Measurements from ENCODE around the gene SOX10.

Gene SOX10

GRCh38 chr22:37994049-37994448 is 9.7 kb upstream of the SOX10 start:
- no peaks in the 10 kb centered on the region for H3K27me3 ChIP-seq (ENCODE audit: control insufficient read depth, insufficient read depth, low read length)
- H3K9me3 ChIP-seq (ENCODE audit: control insufficient read depth, insufficient read depth, low read length): no peaks in the 10 kb centered on the region
- H3K9ac ChIP-seq (ENCODE audit: low read depth, low read length): no peak overlapping the region
- H3K36me3 ChIP-seq (ENCODE audit: control insufficient read depth, insufficient read depth, low read length): no peaks in the 10 kb centered on the region
- H3K4me1 ChIP-seq (ENCODE audit: control insufficient read depth, insufficient read depth, low read length): no peaks in the 10 kb centered on the region
- no peak overlapping the region for H3K4me3 ChIP-seq (ENCODE audit: low read depth, low read length)

GRCh38 chr22:37991731-37992442 is 7.5 kb upstream of the SOX10 start:
- H3K4me3 ChIP-seq (ENCODE audit: low read depth, low read length): no peak overlapping the region
- H3K4me1 ChIP-seq (ENCODE audit: control insufficient read depth, insufficient read depth, low read length): no peaks in the 10 kb centered on the region
- H3K9me3 ChIP-seq (ENCODE audit: control insufficient read depth, insufficient read depth, low read length): no peaks in the 10 kb centered on the region
- no peaks in the 10 kb centered on the region for H3K36me3 ChIP-seq (ENCODE audit: control insufficient read depth, insufficient read depth, low read length)
- no peak overlapping the region for H3K9ac ChIP-seq (ENCODE audit: low read depth, low read length)
- no peaks in the 10 kb centered on the region for H3K27me3 ChIP-seq (ENCODE audit: control insufficient read depth, insufficient read depth, low read length)

GRCh38 chr22:37990862-37991261 is 6.5 kb upstream of the SOX10 start:
- no peaks in the 10 kb centered on the region for H3K4me1 ChIP-seq (ENCODE audit: control insufficient read depth, insufficient read depth, low read length)
- H3K4me3 ChIP-seq (ENCODE audit: low read depth, low read length): no peak overlapping the region
- no peaks in the 10 kb centered on the region for H3K27me3 ChIP-seq (ENCODE audit: control insufficient read depth, insufficient read depth, low read length)
- no peaks in the 10 kb centered on the region for H3K9me3 ChIP-seq (ENCODE audit: control insufficient read depth, insufficient read depth, low read length)
- no peaks in the 10 kb centered on the region for H3K36me3 ChIP-seq (ENCODE audit: control insufficient read depth, insufficient read depth, low read length)
- no peak overlapping the region for H3K9ac ChIP-seq (ENCODE audit: low read depth, low read length)

GRCh38 chr22:37990301-37990700 is 5.9 kb upstream of the SOX10 start:
- no peaks in the 10 kb centered on the region for H3K9me3 ChIP-seq (ENCODE audit: control insufficient read depth, insufficient read depth, low read length)
- H3K27me3 ChIP-seq (ENCODE audit: control insufficient read depth, insufficient read depth, low read length): no peaks in the 10 kb centered on the region
- H3K4me3 ChIP-seq (ENCODE audit: low read depth, low read length): no peak overlapping the region
- H3K4me1 ChIP-seq (ENCODE audit: control insufficient read depth, insufficient read depth, low read length): peaks cover under 1% of the 10 kb centered on the region
- H3K36me3 ChIP-seq (ENCODE audit: control insufficient read depth, insufficient read depth, low read length): no peaks in the 10 kb centered on the region
- no peak overlapping the region for H3K9ac ChIP-seq (ENCODE audit: low read depth, low read length)

- H3K4me3 ChIP-seq (ENCODE audit: low read depth, low read length): no peak overlapping the region
- no peaks in the 10 kb centered on the region for H3K36me3 ChIP-seq (ENCODE audit: control insufficient read depth, insufficient read depth, low read length)
- peaks cover 6% of the 10 kb centered on the region for H3K4me1 ChIP-seq (ENCODE audit: control insufficient read depth, insufficient read depth, low read length)
- no peak overlapping the region for H3K9ac ChIP-seq (ENCODE audit: low read depth, low read length)
- H3K27me3 ChIP-seq (ENCODE audit: control insufficient read depth, insufficient read depth, low read length): peaks cover 2% of the 10 kb centered on the region
- H3K9me3 ChIP-seq (ENCODE audit: control insufficient read depth, insufficient read depth, low read length): no peaks in the 10 kb centered on the region
Observed at GRCh38 chr22:37989146-37990045, 5.0 kb upstream of the SOX10 start.

GRCh38 chr22:37986371-37986770 is 2.0 kb upstream of the SOX10 start:
- Histone ChIP-seq H3K36me3 (ENCODE audit: control insufficient read depth, insufficient read depth, low read length) (no peaks in the 10 kb centered on the region), H3K9ac (ENCODE audit: low read depth, low read length) (no peak overlapping the region), H3K4me3 (ENCODE audit: low read depth, low read length) (no peak overlapping the region), H3K4me1 (ENCODE audit: control insufficient read depth, insufficient read depth, low read length) (peaks cover 8% of the 10 kb centered on the region), H3K27me3 (ENCODE audit: control insufficient read depth, insufficient read depth, low read length) (peaks cover 5% of the 10 kb centered on the region), H3K9me3 (ENCODE audit: control insufficient read depth, insufficient read depth, low read length) (no peaks in the 10 kb centered on the region)

GRCh38 chr22:37985751-37986281 is 1.5 kb upstream of the SOX10 start:
- H3K27me3 ChIP-seq (ENCODE audit: control insufficient read depth, insufficient read depth, low read length): peaks cover 5% of the 10 kb centered on the region
- no peaks in the 10 kb centered on the region for H3K36me3 ChIP-seq (ENCODE audit: control insufficient read depth, insufficient read depth, low read length)
- H3K4me3 ChIP-seq (ENCODE audit: low read depth, low read length): no peak overlapping the region
- no peaks in the 10 kb centered on the region for H3K9me3 ChIP-seq (ENCODE audit: control insufficient read depth, insufficient read depth, low read length)
- H3K4me1 ChIP-seq (ENCODE audit: control insufficient read depth, insufficient read depth, low read length): peaks cover 8% of the 10 kb centered on the region
- no peak overlapping the region for H3K9ac ChIP-seq (ENCODE audit: low read depth, low read length)

GRCh38 chr22:37985050-37985585 is 763 bp upstream of the SOX10 start:
- no peaks in the 10 kb centered on the region for H3K9me3 ChIP-seq (ENCODE audit: control insufficient read depth, insufficient read depth, low read length)
- no peak overlapping the region for H3K9ac ChIP-seq (ENCODE audit: low read depth, low read length)
- H3K27me3 ChIP-seq (ENCODE audit: control insufficient read depth, insufficient read depth, low read length): peaks cover 5% of the 10 kb centered on the region
- no peaks in the 10 kb centered on the region for H3K36me3 ChIP-seq (ENCODE audit: control insufficient read depth, insufficient read depth, low read length)
- peaks cover 8% of the 10 kb centered on the region for H3K4me1 ChIP-seq (ENCODE audit: control insufficient read depth, insufficient read depth, low read length)
- no peak overlapping the region for H3K4me3 ChIP-seq (ENCODE audit: low read depth, low read length)

GRCh38 chr22:37982938-37983859 is 1.2 kb downstream of the SOX10 start:
- no peak overlapping the region for H3K9ac ChIP-seq (ENCODE audit: low read depth, low read length)
- H3K36me3 ChIP-seq (ENCODE audit: control insufficient read depth, insufficient read depth, low read length): no peaks in the 10 kb centered on the region
- H3K4me3 ChIP-seq (ENCODE audit: low read depth, low read length): peak overlapping the region; percentile 66
- H3K4me1 ChIP-seq (ENCODE audit: control insufficient read depth, insufficient read depth, low read length): peaks cover 8% of the 10 kb centered on the region
- H3K27me3 ChIP-seq (ENCODE audit: control insufficient read depth, insufficient read depth, low read length): peaks cover 5% of the 10 kb centered on the region
- no peaks in the 10 kb centered on the region for H3K9me3 ChIP-seq (ENCODE audit: control insufficient read depth, insufficient read depth, low read length)

- Histone ChIP-seq H3K9me3 (ENCODE audit: control insufficient read depth, insufficient read depth, low read length) (no peaks in the 10 kb centered on the region), H3K9ac (ENCODE audit: low read depth, low read length) (no peak overlapping the region), H3K36me3 (ENCODE audit: control insufficient read depth, insufficient read depth, low read length) (no peaks in the 10 kb centered on the region), H3K27me3 (ENCODE audit: control insufficient read depth, insufficient read depth, low read length) (peaks cover 5% of the 10 kb centered on the region), H3K4me1 (ENCODE audit: control insufficient read depth, insufficient read depth, low read length) (peaks cover 8% of the 10 kb centered on the region), H3K4me3 (ENCODE audit: low read depth, low read length) (peak overlapping the region; percentile 8)
Observed at GRCh38 chr22:37982151-37982785, 2.1 kb downstream of the SOX10 start.
